ENCODE measurements around the gene CLDN24.

Gene CLDN24

DNA sequence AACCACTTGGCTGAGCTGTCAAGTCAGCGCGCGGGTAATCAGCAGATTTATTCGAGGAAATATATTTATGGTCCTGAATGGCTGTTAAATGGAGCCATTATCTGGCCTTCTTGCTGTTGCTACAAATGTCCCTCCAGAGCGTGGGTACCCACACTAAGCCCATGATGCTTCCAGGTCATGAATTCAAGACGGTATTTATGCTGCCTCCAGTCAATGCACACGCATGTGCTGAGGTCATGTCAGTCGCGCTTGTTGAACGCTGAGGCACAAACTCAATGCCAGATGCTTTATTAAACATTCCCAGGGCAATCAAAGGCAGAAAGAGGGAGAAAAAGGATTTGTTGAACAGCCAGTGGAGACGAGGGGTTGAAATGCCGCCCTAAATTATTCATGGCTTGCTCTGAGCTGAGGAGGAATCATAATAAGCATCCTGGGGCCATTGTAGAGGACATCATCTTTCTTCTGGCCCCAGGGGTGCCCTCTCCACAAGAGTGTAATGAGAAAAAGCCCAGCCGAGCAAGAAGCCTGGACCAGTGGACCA lies 36.1 kb upstream of the CLDN24 start:
- no peak for DNase-seq (ENCODE audit: low read depth, low spot score)
- Histone ChIP-seq H3K9me3 (ENCODE audit: low read depth, low read length) (no peaks in the 10 kb centered on the region), H3K36me3 (ENCODE audit: insufficient read depth, low read length) (no peaks in the 10 kb centered on the region), H3K4me3 (no peak overlapping the region), H3K27ac (no peak overlapping the region), H3K9ac (ENCODE audit: insufficient read length) (no peak overlapping the region)
- TF ChIP-seq POLR2AphosphoS5 (IDR thresholded peaks at IDR 0.05; ENCODE audit: borderline replicate concordance, low read depth, low read length) (no peak), FOXP2 (optimal IDR thresholded peaks at IDR 0.05; ENCODE audit: control extremely low read depth, extremely low read length, insufficient read depth) (no peak), EZH2 (IDR thresholded peaks at IDR 0.05) (no peak)

DNA sequence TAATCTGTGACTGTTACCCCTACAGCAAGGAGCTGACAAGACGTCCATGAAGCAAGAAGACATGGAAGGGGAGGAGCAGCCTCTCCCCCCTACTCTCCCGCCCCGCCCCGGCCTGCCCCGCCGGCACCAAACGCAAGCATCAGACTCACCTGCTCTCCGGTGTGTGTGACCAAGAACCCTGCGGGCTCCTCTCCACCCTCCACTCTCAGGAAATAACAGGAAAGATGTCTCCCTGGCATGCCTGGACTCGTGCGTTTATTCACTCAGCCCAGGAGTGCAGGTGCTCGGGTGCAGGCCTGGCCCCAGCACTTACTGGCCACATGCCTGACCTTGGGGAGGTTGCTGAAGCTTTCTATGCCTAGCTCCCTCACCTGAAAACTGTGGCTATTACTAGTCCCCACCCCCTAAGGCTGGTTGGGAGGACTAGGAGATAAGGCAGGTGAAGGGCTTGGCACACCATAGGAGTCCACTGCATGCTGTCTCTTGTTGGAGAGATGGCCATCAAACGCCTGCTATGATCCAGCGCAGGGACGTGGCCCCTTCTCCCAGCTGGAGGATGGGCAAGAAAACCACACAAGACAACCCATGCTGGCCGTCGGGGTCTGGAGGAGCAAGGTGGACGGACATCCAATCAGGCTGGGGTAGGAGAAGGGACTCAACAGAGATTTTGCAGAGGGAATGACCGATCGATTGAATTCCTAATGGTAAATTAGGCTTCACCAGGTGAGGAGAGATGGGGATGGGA lies 34.9 kb upstream of the CLDN24 start:
- H3K4me3 ChIP-seq: no peak overlapping the region
- H3K9ac ChIP-seq (ENCODE audit: insufficient read length): no peak overlapping the region
- H3K27ac ChIP-seq: no peak overlapping the region
- H3K9me3 ChIP-seq (ENCODE audit: low read depth, low read length): no peaks in the 10 kb centered on the region
- no peak for TF ChIP-seq FOXP2 (optimal IDR thresholded peaks at IDR 0.05; ENCODE audit: control extremely low read depth, extremely low read length, insufficient read depth)
- no peaks in the 10 kb centered on the region for H3K36me3 ChIP-seq (ENCODE audit: insufficient read depth, low read length)
- no peak for DNase-seq (ENCODE audit: low read depth, low spot score)

DNA sequence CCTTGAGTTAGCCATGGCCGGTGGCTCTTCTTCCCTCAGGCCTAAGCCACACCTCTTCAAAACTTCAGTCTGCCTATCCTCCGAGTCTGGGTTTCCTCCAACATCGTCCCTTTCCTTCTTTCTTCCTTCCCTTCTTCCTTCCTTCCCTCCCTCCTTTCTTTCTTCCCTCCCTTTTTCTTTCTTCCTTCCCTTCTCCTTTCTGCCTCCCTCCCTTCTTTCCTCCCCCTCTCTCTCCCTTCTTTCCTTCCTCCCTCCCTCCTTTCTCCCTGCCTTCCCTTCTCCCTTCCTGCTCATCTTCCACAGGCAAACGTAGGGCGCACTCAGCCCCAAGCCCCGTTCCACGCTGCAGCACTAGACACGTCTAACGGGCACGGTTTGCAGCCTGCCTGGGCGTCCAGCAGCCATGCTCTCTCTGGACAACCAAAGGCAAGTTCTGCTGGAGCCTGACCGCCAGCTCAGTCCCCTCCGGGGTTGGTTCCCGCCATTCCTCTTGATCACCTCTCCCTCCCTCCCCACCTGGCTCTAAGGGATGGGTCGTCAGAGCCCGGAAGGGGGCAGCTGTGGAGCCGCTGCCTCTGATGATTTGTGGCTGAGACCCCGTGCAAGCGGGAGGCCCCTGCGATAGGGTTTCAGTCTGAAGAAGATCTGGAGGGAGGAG lies 34.1 kb upstream of the CLDN24 start:
- H3K9ac ChIP-seq (ENCODE audit: insufficient read length): no peak overlapping the region
- H3K36me3 ChIP-seq (ENCODE audit: insufficient read depth, low read length): no peaks in the 10 kb centered on the region
- no peaks in the 10 kb centered on the region for H3K9me3 ChIP-seq (ENCODE audit: low read depth, low read length)
- H3K27ac ChIP-seq: no peak overlapping the region
- H3K4me3 ChIP-seq: no peak overlapping the region
- TF ChIP-seq POLR2AphosphoS5 (IDR thresholded peaks at IDR 0.05; ENCODE audit: borderline replicate concordance, low read depth, low read length): no peak
- no peak for TF ChIP-seq FOXP2 (optimal IDR thresholded peaks at IDR 0.05; ENCODE audit: control extremely low read depth, extremely low read length, insufficient read depth)
- TF ChIP-seq EZH2 (IDR thresholded peaks at IDR 0.05): no peak
- DNase-seq (ENCODE audit: low read depth, low spot score): no peak

DNA sequence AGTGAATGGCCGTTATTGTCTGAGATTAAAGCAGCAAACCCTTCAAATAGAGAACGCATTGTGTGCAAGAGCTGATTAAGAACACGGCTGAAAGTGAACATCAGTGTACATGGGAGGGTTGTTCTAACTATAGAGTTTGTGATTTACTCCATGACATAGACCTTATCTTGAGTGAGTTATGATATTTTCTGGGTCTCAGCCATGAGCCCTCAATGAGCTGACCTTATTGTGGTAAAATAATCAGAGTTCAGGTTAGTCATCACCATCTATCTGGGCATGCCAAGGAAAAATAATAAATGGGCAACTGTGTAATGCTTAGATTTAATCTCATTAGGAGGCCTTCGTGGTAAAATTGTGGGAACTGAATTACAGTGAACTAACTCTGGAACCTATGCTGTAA lies 33.2 kb upstream of the CLDN24 start:
- Histone ChIP-seq H3K4me3 (no peak overlapping the region), H3K9me3 (ENCODE audit: low read depth, low read length) (no peaks in the 10 kb centered on the region), H3K36me3 (ENCODE audit: insufficient read depth, low read length) (no peaks in the 10 kb centered on the region), H3K27ac (no peak overlapping the region), H3K9ac (ENCODE audit: insufficient read length) (no peak overlapping the region)
- DNase-seq (ENCODE audit: low read depth, low spot score): no peak
- TF ChIP-seq EZH2 (IDR thresholded peaks at IDR 0.05) (no peak), FOXP2 (optimal IDR thresholded peaks at IDR 0.05; ENCODE audit: control extremely low read depth, extremely low read length, insufficient read depth) (no peak), POLR2AphosphoS5 (IDR thresholded peaks at IDR 0.05; ENCODE audit: borderline replicate concordance, low read depth, low read length) (no peak)

DNA sequence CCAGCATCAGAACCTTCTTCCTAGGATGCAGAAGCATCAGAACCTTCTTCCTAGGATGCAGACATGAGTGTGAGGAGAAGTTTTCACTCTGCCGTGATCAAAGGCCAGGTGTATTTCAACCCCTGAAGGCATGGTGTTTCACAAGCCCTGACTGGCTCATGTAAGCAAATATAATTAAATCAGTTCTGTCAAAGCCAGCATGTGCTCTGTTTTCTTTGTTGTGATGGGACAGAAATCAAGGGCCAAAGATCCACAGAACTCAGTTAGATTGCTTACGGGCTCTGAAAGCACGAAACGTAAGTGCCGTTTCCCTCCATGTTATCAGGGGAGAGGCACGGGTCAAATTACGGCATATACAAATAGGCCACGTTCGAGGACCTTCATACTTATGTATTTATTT lies 32.0 kb upstream of the CLDN24 start:
- Histone ChIP-seq H3K9ac (ENCODE audit: insufficient read length) (no peak overlapping the region), H3K9me3 (ENCODE audit: low read depth, low read length) (no peaks in the 10 kb centered on the region), H3K4me3 (no peak overlapping the region), H3K27ac (no peak overlapping the region), H3K36me3 (ENCODE audit: insufficient read depth, low read length) (no peaks in the 10 kb centered on the region)
- no peak for TF ChIP-seq FOXP2 (optimal IDR thresholded peaks at IDR 0.05; ENCODE audit: control extremely low read depth, extremely low read length, insufficient read depth)
- TF ChIP-seq EZH2 (IDR thresholded peaks at IDR 0.05): no peak
- TF ChIP-seq POLR2AphosphoS5 (IDR thresholded peaks at IDR 0.05; ENCODE audit: borderline replicate concordance, low read depth, low read length): no peak
- no peak for DNase-seq (ENCODE audit: low read depth, low spot score)

DNA sequence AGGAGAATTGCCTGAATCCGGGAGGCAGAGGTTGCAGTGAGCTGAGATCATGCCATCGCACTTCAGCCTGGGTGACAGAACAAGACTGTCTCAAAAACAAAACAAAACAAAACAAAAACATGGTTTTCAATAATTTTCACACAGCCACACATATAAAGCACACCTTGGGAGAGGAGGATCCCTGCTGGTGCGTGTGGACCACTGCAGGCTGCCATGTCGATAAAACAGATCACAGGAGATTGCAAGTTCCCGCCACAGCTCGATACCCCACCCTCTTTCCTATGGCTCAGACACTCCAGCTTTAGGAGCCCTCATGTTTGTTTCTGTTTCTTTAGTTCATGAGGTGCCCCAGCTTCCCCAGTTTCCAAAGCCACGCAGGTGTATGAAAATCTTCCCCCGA lies 31.3 kb upstream of the CLDN24 start:
- Histone ChIP-seq H3K36me3 (ENCODE audit: insufficient read depth, low read length) (no peaks in the 10 kb centered on the region), H3K27ac (no peak overlapping the region), H3K9me3 (ENCODE audit: low read depth, low read length) (no peaks in the 10 kb centered on the region), H3K4me3 (no peak overlapping the region), H3K9ac (ENCODE audit: insufficient read length) (no peak overlapping the region)
- DNase-seq (ENCODE audit: low read depth, low spot score): no peak
- no peak for TF ChIP-seq FOXP2 (optimal IDR thresholded peaks at IDR 0.05; ENCODE audit: control extremely low read depth, extremely low read length, insufficient read depth)
- no peak for TF ChIP-seq POLR2AphosphoS5 (IDR thresholded peaks at IDR 0.05; ENCODE audit: borderline replicate concordance, low read depth, low read length)
- no peak for TF ChIP-seq EZH2 (IDR thresholded peaks at IDR 0.05)

DNA sequence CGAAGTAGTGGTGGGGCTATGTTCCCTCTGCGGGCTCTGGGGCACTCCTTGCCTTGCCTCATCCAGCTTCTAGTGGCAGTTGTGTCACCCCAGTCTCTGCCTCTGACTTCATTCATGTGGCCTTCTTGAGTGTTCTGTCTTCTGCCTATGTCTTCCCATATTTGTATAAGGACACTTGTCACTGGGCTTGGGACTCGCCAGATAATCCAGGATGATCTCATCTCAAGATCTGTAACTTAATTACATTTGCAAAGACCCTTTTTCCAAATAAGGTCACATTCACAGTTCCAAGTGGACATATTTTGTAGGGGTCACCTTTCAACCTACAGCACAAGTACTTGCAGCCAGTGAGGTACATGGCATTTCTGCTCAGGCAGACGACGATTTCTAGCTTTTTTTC lies 30.3 kb upstream of the CLDN24 start:
- TF ChIP-seq EZH2 (IDR thresholded peaks at IDR 0.05) (no peak), FOXP2 (optimal IDR thresholded peaks at IDR 0.05; ENCODE audit: control extremely low read depth, extremely low read length, insufficient read depth) (no peak), POLR2AphosphoS5 (IDR thresholded peaks at IDR 0.05; ENCODE audit: borderline replicate concordance, low read depth, low read length) (no peak)
- Histone ChIP-seq H3K4me3 (no peak overlapping the region), H3K36me3 (ENCODE audit: insufficient read depth, low read length) (no peaks in the 10 kb centered on the region), H3K9me3 (ENCODE audit: low read depth, low read length) (no peaks in the 10 kb centered on the region), H3K9ac (ENCODE audit: insufficient read length) (no peak overlapping the region), H3K27ac (no peak overlapping the region)
- no peak for DNase-seq (ENCODE audit: low read depth, low spot score)

DNA sequence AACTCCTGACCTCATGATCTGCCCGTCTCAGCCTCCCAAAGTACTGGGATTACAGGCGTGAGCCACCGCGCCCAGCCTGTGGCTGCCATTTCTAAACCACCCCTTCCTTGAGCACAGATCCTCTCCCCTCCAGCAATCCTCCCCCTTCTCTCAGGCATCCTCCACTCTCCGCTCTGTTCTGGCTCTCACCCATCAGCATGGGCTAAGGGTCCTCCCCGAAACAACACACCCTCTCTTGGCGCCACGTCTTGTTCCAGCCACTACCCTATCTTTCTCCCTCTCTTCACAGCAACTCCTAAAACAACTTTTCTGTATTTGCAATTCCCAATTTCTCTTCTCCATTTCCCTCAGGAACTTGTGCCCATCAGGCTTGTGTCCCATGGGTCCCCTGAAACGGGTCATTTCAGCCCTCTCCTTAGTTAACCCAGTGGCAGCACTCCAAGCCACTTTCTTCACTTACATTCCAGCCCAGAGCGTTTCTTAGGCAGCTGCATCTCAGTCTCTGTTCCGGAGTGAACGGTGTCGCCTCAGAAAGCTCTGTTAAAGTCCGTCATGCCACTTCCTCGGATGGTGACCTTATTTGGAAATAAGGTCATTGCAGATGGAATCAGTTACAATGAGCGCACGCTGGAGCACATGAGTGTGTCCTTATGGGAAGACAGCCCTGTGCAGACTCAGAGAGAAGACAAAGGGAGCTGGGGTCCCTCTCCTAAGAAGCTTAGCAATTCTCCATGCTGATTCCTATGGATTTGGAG lies 28.3 kb upstream of the CLDN24 start:
- no peak overlapping the region for H3K9ac ChIP-seq (ENCODE audit: insufficient read length)
- no peak for TF ChIP-seq EZH2 (IDR thresholded peaks at IDR 0.05)
- no peak for TF ChIP-seq POLR2AphosphoS5 (IDR thresholded peaks at IDR 0.05; ENCODE audit: borderline replicate concordance, low read depth, low read length)
- TF ChIP-seq FOXP2 (optimal IDR thresholded peaks at IDR 0.05; ENCODE audit: control extremely low read depth, extremely low read length, insufficient read depth): no peak
- no peaks in the 10 kb centered on the region for H3K9me3 ChIP-seq (ENCODE audit: low read depth, low read length)
- DNase-seq (ENCODE audit: low read depth, low spot score): no peak
- H3K36me3 ChIP-seq (ENCODE audit: insufficient read depth, low read length): no peaks in the 10 kb centered on the region
- H3K27ac ChIP-seq: no peak overlapping the region
- H3K4me3 ChIP-seq: no peak overlapping the region

All from SK-N-MC (cell line).